ENCODE data around the gene DDX39B. TPM values are rescaled to one million over a fixed set of nuclear protein-coding genes. Genes with fewer than 3 reads are reported as not detected.
"Not testable (repeated sequence)": the region's sequence is repeated elsewhere in the genome, so short reads cannot be mapped to it uniquely, and the experiment has no call there.

DDX39B gene
- total and polyA plus RNA-seq, 10 donors = 291 to 768 (median 381) TPM

DNA sequence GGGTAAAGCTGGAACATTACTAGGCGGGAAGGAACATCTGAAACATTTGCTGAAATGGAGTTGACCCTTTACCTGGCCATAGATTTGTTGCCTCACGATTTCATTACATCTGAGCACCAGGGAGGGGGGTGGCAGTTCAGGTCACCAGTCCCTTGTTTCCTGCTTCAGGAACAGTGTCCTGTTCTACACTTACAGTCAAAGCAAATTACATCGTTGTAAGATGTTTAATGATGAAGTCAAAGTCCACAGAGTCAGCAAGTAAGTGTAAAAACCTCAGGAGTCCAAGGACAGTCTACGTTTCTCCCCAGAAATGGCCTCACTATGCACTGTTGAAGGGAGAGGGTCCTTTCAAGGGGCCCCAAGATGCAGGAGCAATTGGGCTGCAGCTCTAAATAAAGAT, 52.7 kb downstream of the DDX39B start:
- no peak for TF ChIP-seq POLR2AphosphoS5 (IDR thresholded peaks at IDR 0.05)
- TF ChIP-seq CTCF (IDR thresholded peaks at IDR 0.05 in 8 of 11, conservative IDR thresholded peaks at IDR 0.05 in 3 of 11) = no peak
- no peak for TF ChIP-seq POLR2A (IDR thresholded peaks at IDR 0.05)
- intact Hi-C loops (cut with DNase I; ENCODE audit: low total_unique reads) = no loop called here
- no peaks in the 10 kb centered on the region for H3K36me3 ChIP-seq
- H3K9me3 ChIP-seq = no peaks in the 10 kb centered on the region
- DNase-seq = no peak
- H3K4me3 ChIP-seq = no peak overlapping the region
- no peaks in the 10 kb centered on the region for H3K27me3 ChIP-seq (replicated peaks in 1 of 7)
- 81 to 89% (median 85%) methylated on average over 4 of the region's 4 CpGs for WGBS, 5 donors
- no peak overlapping the region for H3K27ac ChIP-seq
- H3K4me1 ChIP-seq = peaks cover 9 to 31% (median 23%) of the 10 kb centered on the region in 6 donors

DNA sequence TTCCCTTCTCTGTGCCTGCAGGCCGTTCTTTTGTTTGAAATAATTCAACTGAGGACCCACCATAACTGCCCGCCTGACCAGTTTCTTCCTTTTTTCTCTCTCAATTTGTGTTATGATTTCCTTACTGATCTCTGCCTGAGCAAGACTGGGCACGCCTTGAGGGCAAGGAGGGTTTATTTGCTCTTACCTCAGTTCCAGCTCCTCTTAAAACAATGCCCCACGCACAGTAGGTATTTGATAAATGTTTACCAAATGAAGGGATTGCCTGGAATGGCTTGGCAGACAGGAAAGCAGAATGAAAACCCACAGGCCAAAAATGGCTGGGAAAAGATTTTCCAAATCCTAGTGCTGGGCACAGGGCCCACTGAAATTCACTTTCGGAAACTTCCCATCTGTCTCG, 54.1 kb downstream of the DDX39B start:
- DNase-seq; H3K36me3 ChIP-seq; H3K9me3 ChIP-seq; H3K4me3 ChIP-seq; intact Hi-C loops (cut with DNase I; ENCODE audit: low total_unique reads); H3K27me3 ChIP-seq (replicated peaks in 1 of 7); H3K27ac ChIP-seq: not testable (repeated sequence)
- WGBS, 5 donors = 63 to 84% (median 79%) methylated on average over 4 to 6 of the region's 6 CpGs
- H3K4me1 ChIP-seq = peaks cover 0 to 19% (median 12%) of the 10 kb centered on the region in 6 donors

- H3K9me3 ChIP-seq; intact Hi-C loops (cut with DNase I; ENCODE audit: low total_unique reads); H3K4me3 ChIP-seq; H3K36me3 ChIP-seq; H3K4me1 ChIP-seq; H3K27ac ChIP-seq; DNase-seq; H3K27me3 ChIP-seq (replicated peaks in 1 of 7): not testable (repeated sequence)
- WGBS, 5 donors = no CpG with 5 or more reads among the region's 9 CpGs
Observed at GRCh38 chr6:31486065-31486837, 55.6 kb downstream of the DDX39B start.

GRCh38 chr6:31485055-31485454, 56.7 kb downstream of the DDX39B start:
- TF ChIP-seq POLR2A (IDR thresholded peaks at IDR 0.05) (no peak), POLR2AphosphoS5 (IDR thresholded peaks at IDR 0.05) (no peak), CTCF (IDR thresholded peaks at IDR 0.05 in 8 of 11, conservative IDR thresholded peaks at IDR 0.05 in 3 of 11) (no peak)
- intact Hi-C loops (cut with DNase I; ENCODE audit: low total_unique reads) = no loop called here
- no peaks in the 10 kb centered on the region for H3K4me1 ChIP-seq
- no peak overlapping the region for H3K4me3 ChIP-seq
- H3K27ac ChIP-seq = no peak overlapping the region
- H3K9me3 ChIP-seq = no peaks in the 10 kb centered on the region
- no peak for DNase-seq
- H3K27me3 ChIP-seq (replicated peaks in 1 of 7) = no peaks in the 10 kb centered on the region
- WGBS, 5 donors = 78 to 98% (median 93%) methylated on average over 1 of the region's 1 CpG
- no peaks in the 10 kb centered on the region for H3K36me3 ChIP-seq

DNA sequence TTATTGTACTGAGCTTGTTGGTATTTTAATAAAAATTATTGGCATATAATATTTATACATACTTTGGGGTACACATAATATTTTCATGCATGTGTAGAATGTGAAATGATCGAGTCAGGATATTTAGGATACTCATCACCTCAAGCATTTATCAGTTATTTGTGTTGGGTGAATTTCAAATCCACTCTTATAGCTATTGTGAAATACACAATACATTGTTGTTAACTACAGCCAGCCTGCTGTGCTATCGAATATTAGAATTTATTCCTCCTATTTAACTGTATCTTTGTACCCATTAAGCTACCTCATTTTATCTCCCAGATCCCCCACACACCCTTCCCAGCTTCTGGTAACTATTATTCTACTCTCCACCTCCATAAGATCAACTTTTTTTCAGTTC, 58.4 kb downstream of the DDX39B start:
- Histone ChIP-seq H3K4me3 (no peak overlapping the region), H3K27ac (no peak overlapping the region), H3K36me3 (no peaks in the 10 kb centered on the region), H3K4me1 (peaks cover 0 to 10% (median 0%) of the 10 kb centered on the region in 6 donors), H3K27me3 (replicated peaks in 1 of 7) (no peaks in the 10 kb centered on the region), H3K9me3 (no peaks in the 10 kb centered on the region)
- intact Hi-C loops (cut with DNase I; ENCODE audit: low total_unique reads) = no loop called here
- 61 to 92% (median 89%) methylated on average over 2 of the region's 2 CpGs for WGBS, 5 donors
- DNase-seq = no peak
- no peak for TF ChIP-seq CTCF (IDR thresholded peaks at IDR 0.05 in 8 of 11, conservative IDR thresholded peaks at IDR 0.05 in 3 of 11)
- TF ChIP-seq POLR2AphosphoS5 (IDR thresholded peaks at IDR 0.05) = no peak
- TF ChIP-seq POLR2A (IDR thresholded peaks at IDR 0.05) = no peak

All from spleen (tissue), 11 donors.